Ascending aorta (tissue), 2 donors: ENCODE measurements around the gene GPC6. TPM values are rescaled to one million over a fixed set of nuclear protein-coding genes. Genes with fewer than 3 reads are reported as not detected.

Source experiments
- DNase-seq, 2 donors: peaks; one replicate each; pipeline ENCODE4 v3.0.0-alpha.2; 2019; ENCODE audit warnings: low spot score in 2 of 2
- H3K27ac ChIP-seq, 2 donors: fragments of 200-600 bp; sonication (generic); one replicate each; pipeline ENCODE4 v1.5.1; 2016 to 2017; ENCODE audit warnings: mild to moderate bottlenecking in 1 of 2
- H3K27me3 ChIP-seq: fragments of 200-600 bp; sonication (generic); one replicate; pipeline ENCODE4 v1.5.1; 2017
- H3K36me3 ChIP-seq, 2 donors: fragments of 200-600 bp; sonication (generic); one replicate each; pipeline ENCODE4 v1.5.1; 2016
- H3K4me1 ChIP-seq, 2 donors: fragments of 200-600 bp; sonication (generic); one replicate each; pipeline ENCODE4 v1.5.1; 2016 to 2017; ENCODE audit warnings: mild to moderate bottlenecking in 1 of 2
- H3K4me3 ChIP-seq, 2 donors: fragments of 200-600 bp; sonication (generic); one replicate each; pipeline ENCODE4 v1.5.1; 2016 to 2017; ENCODE audit warnings: mild to moderate bottlenecking in 1 of 2
- H3K9me3 ChIP-seq, 2 donors: fragments of 200-600 bp; sonication (generic); one replicate each; pipeline ENCODE4 v1.5.1; 2016
- CTCF ChIP-seq, 3 experiments: fragments of 200-600 bp in 2 of 3; fragments of 450-650 bp in 1 of 3; sonication (generic) in 2 of 3; IDR thresholded peaks; one replicate each; pipeline ENCODE4 v1.5.1; 2016 to 2019; ENCODE audit warnings: antibody characterized with exemption in 3 of 3, mild to moderate bottlenecking in 1 of 3, moderate library complexity in 1 of 3
- intact Hi-C: fragments of 100-400 bp; cut with DNase I; formaldehyde crosslinking; loops from one replicate; pipeline ENCODE4 v1.15.1; 2023
- total RNA-seq: library from RNA; depleted of rRNA; stranded (reverse); fragments of >200 nt; gene quantifications from one replicate; pipeline ENCODE4 v1.1.0, GENCODE V29; 2016

GPC6 gene
- total RNA-seq, 1 donor from 2014 or later = 23.2 TPM

- intact Hi-C loops = loop anchor here (10.0 kb wide), 3 partner anchors 574 to 936 kb away; no protein-coding TSS in a partner anchor
- DNase-seq = no peak
- no peak for TF ChIP-seq CTCF (IDR thresholded peaks at IDR 0.05)
- no peak overlapping the region for H3K4me3 ChIP-seq
- H3K4me1 ChIP-seq = peaks cover 5 to 13% of the 10 kb centered on the region in 2 donors
- H3K27ac ChIP-seq = no peak overlapping the region
- no peaks in the 10 kb centered on the region for H3K36me3 ChIP-seq
- no peaks in the 10 kb centered on the region for H3K27me3 ChIP-seq
- no peaks in the 10 kb centered on the region for H3K9me3 ChIP-seq
Measured at GRCh38 chr13:93771227-93771626, 544.6 kb downstream of the GPC6 start.

GRCh38 chr13:93771782-93772181, 545.2 kb downstream of the GPC6 start:
- H3K27ac ChIP-seq = no peak overlapping the region
- TF ChIP-seq CTCF (IDR thresholded peaks at IDR 0.05) = no peak
- no peaks in the 10 kb centered on the region for H3K27me3 ChIP-seq
- H3K4me1 ChIP-seq = peaks cover 5 to 13% of the 10 kb centered on the region in 2 donors
- no peaks in the 10 kb centered on the region for H3K9me3 ChIP-seq
- no peak for DNase-seq
- H3K4me3 ChIP-seq = no peak overlapping the region
- intact Hi-C loops = loop anchor here (10.0 kb wide), 3 partner anchors 573 to 937 kb away; no protein-coding TSS in a partner anchor
- H3K36me3 ChIP-seq = no peaks in the 10 kb centered on the region

GRCh38 chr13:93774506-93774905, 547.9 kb downstream of the GPC6 start:
- Histone ChIP-seq H3K36me3 (no peaks in the 10 kb centered on the region), H3K27ac (peak overlapping the region in 1 of 2 donors; percentile 66)

GRCh38 chr13:93775027-93775426, 548.4 kb downstream of the GPC6 start:
- H3K4me3 ChIP-seq = no peak overlapping the region
- DNase-seq = no peak
- H3K27me3 ChIP-seq = no peaks in the 10 kb centered on the region
- intact Hi-C loops = loop anchor here (5.0 to 10.0 kb wide), 5 partner anchors 528 to 940 kb away; partner anchors contain the start of gene GPC6
- peak overlapping the region in 1 of 2 donors; percentile 66 for H3K27ac ChIP-seq
- no peak for TF ChIP-seq CTCF (IDR thresholded peaks at IDR 0.05)
- H3K4me1 ChIP-seq = peaks cover 0 to 17% of the 10 kb centered on the region in 2 donors
- H3K36me3 ChIP-seq = no peaks in the 10 kb centered on the region
- H3K9me3 ChIP-seq = no peaks in the 10 kb centered on the region

More at GRCh38 chr13:93774506-93774905, 547.9 kb downstream of the GPC6 start:
- no peaks in the 10 kb centered on the region for H3K27me3 ChIP-seq
- H3K9me3 ChIP-seq = no peaks in the 10 kb centered on the region
- intact Hi-C loops = loop anchor here (10.0 kb wide), 3 partner anchors 570 to 940 kb away; no protein-coding TSS in a partner anchor
- H3K4me1 ChIP-seq = peaks cover 0 to 17% of the 10 kb centered on the region in 2 donors
- no peak overlapping the region for H3K4me3 ChIP-seq
- TF ChIP-seq CTCF (IDR thresholded peaks at IDR 0.05) = no peak
- no peak for DNase-seq

- intact Hi-C loops = loop anchor here (5.0 to 10.0 kb wide), 5 partner anchors 528 to 941 kb away; partner anchors contain the start of gene GPC6
- peaks cover 0 to 17% of the 10 kb centered on the region in 2 donors for H3K4me1 ChIP-seq
- no peaks in the 10 kb centered on the region for H3K36me3 ChIP-seq
- DNase-seq = no peak
- H3K27ac ChIP-seq = peak overlapping the region in 1 of 2 donors; percentile 66
- no peaks in the 10 kb centered on the region for H3K27me3 ChIP-seq
- no peak for TF ChIP-seq CTCF (IDR thresholded peaks at IDR 0.05)
- H3K4me3 ChIP-seq = no peak overlapping the region
- H3K9me3 ChIP-seq = no peaks in the 10 kb centered on the region
Measured at GRCh38 chr13:93775507-93776108, 549.0 kb downstream of the GPC6 start.
